SKM-1 treated with dmso at 0.1 percent for 144 hours (cell line): ENCODE data around the gene CNTNAP5.

Experiments
- DNase-seq: peaks from one replicate; lab custom pipeline; 2025; ENCODE audit not compliant: unreplicated experiment; lab: John Stamatoyannopoulos, UW

CNTNAP5 gene

DNA sequence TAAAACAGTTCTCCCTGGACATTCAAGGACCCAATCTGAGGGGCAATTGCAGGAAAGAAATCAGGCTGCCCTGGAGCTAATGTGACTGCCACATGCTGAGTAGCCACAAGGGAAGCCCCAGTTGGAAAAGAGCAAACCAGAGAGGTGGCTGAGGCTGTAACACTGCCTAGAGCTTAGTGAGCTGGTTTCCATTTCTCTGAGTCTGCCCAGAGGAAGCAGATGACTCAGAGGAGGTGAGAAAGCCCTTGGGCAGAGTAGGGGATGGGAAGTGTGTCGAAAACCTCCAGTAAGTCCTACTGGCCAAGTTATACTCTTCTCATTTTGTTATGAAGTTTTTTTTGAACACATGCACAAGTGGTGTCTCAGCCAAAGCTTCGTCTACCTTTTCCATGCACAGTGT is 753.0 kb downstream of the CNTNAP5 start:
- DNase-seq, result no peak

DNA sequence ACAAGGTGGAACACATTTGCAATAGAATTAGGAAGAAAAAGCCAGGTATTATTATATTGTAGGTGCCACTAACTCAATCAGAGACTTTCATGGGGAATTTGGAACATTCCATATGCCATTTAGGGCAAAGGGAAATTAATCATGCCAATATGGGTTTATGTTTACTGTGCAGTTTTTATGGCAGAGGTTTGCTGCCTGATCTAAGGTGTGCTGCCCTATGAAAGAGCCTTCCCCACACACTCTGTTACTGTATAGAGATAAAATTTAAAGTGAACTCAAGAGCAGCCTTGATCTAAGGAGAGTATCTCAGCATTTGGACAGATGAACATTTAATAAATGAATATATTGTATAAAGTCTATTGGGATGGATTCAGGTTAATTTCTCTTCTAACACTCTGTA is 771.6 kb downstream of the CNTNAP5 start:
- DNase-seq, result no peak

DNA sequence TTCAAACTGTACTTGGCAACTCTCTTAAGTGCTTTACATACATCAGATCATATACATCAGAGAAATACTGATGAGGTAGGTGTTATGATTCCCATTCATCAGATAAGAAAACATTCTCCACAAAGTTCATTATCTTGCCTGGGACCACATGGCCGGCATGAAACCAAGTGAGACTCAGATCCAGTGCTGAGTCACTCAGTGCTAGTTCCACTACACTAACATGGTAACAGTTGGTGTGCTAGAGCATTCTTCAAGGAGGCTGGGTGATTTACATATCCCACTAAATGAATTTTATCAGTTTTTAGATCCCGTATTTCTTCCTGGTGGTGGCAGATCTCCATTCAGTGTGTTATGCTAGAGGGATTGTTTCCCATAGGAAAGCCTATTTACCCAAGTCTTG is 772.0 kb downstream of the CNTNAP5 start:
- DNase-seq, result no peak

DNA sequence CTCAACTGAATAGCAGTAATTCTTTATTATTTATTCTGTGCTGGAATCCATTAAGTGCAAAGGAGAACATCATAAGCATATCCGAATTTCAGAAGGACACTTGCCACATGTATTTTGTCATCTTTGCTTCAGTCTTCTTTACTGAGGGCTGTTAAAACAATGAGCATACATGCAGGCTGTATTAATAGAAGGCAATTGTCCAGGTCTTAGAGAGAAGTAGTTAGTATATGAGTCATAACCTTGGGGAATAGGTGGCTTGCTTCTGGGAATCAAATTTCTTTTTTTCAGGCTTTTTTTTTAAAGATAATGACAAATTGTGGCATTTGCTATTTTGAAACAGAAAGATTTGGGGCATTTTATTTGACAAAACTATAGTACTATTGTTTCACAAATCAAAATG is 773.5 kb downstream of the CNTNAP5 start:
- no peak for DNase-seq

DNA sequence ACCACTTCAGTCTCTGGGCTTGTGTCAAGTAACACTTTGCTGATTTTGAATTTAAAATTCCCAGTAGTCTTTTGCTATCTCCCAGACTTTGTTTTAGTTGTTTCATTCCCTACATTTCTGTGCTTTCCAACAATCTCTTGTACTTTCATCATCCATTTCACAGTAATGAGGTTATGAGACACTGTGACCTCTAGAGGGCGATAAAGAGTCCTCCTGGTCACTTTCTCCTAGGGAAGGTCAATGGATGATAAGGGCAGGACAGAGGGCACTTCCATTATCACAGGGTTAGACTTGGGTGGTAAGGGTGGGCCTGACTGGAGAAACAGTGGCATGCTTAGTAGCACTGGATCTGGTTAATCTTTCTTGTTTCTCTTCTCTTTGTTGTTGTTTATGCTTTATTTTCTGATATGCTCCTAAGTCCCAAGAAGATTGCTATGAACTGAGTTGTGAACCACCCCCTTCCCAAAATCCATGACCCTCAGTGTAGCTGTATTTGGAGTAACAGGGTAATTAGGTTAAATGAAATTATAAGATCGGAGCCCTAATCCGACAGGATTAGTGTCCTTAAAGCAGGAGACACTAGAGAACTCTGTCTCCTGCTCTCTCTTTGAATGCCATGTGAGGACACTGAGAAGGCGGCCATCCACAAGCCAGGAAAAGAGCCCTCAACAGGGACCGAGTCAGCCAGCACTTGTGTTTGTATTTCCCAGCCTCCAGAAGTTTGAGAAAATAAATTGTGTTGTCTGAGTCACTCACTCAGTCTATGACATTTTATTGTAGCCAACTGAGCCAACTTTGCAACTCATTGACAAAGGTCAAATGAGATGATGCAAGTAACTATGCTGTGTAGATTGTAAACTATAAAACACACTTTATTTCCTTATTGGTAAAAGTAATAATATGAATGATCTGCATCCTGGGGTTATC is 779.2 kb downstream of the CNTNAP5 start:
- DNase-seq, result peak; percentile 31

DNA sequence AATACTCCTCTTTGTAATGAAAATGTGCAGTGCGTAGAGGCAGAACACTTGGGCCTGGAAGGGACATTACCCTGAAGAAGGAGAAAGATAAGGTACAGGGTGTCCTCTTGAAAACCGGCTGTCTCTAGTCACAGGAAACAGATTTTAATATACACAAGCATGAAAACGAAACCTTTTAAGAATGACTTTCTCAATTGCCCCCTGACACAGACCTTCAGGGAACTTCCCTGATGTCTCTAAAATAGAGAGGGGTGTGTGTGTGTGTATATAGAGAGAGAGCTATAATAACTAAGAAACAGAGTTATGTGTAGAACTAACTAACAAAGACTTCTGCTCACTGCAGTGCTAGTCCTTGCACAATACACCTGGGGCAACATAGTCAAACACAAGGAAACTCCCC is 780.0 kb downstream of the CNTNAP5 start:
- DNase-seq, result no peak

DNA sequence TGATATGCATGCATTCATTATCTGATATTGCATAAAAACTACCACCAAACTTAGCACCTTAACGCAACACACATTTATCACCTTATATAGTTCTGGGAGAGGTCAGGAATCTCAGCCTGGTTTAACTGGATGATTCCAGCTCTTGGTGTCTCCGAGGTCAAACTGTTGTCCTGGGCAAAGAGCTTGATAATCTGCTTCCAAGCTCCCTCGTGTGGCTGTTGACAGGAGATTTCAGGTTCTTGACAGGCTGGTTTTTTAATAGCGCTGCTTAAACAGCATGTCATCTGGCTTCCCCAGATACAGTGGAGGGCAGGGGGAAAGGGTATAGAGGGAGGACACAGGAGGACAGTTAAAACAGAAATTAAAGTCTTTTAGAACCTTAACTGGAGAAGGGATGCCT is 785.0 kb downstream of the CNTNAP5 start:
- DNase-seq, result no peak

DNA sequence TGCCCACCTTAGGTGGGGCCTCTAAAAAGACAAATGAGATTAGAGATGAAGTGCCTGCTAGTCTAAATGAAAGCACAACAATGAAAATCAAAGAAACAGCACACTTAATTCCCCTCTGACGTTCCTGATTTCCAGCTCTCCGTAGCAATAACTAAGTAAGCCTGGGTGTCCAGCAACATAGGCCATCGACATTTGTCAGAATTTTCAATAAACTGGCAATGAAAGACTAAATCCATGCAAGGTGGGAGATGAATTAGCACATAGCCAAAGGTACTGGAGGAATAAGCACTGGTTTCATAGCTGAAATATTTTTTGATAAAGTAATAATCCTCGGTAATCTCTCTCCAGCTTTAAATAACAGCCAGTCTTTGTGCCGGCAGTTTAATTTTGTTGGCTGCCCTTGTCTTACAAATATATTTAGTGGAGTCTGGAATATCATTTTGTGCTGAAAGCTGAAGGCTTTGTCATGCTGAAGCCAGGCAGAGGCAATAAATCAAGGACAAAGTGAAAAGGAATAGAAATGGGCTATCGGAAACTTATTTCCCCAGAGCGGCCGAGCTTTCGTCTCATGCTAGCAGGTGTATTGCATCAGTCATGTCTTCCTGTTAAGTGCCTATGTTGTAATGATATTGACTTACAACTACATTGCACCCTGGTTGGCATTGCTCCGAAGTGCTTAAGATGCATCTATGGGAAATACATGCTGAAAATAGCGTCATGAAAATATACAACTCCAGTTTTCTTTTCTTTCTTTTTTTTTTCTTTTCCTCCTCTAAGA is 790.1 kb downstream of the CNTNAP5 start:
- peak; percentile 25 for DNase-seq

DNA sequence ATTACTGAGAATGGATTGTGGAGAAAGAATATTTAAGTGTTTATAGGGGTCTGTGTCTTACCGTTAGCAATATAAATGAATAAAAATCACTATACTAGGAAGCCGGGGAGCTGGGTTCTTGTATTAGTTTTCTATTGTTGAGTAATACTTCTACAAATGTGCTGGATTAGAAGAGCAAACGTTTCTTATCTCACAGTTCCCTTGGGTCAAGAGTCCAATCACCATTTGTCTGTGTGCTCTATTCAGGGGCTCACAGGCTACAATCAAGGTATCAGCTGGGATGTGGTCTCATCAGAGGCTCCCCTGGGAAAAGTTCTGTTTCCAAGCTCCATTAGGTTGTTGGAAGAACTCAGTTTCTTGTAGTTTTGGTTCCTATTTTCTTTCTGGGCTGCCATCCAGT is 790.9 kb downstream of the CNTNAP5 start:
- no peak for DNase-seq

DNA sequence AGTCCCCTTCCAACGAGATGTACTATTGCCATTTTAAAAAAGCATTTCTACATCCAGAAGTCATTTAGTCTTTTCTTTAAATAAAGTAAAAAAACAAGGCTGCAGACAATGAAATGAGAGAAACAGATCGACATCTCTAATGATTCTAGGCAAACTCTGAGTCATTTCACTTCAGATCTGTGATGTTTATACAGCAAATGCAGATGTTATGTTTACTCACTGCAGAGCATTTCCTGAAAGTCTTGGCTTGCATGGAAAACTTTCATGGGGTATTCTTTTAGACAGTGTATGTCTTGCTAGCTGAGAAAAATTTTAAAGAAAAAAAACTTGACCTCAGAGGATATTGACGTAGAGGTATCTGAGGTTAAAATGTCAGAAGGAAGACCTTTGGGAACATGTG is 797.4 kb downstream of the CNTNAP5 start:
- DNase-seq, result no peak

DNA sequence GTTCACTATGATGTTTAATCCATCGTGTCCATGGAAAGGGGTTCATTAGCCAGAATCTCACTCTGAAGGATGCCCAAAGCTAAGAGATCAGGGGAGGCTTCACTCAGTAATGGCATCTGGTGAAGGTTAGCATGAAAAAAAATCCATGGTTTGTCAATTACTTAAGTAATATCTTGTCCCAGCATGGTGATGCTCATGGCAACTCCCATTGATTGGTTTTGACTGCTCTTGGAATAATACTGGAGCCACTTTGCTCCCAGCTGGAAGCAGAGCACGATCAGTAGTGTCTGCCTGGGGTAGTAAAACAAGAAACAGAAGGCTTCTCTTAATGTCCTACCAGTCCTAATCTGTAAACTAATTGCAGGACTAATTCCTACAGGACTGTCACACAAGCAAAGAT is 799.4 kb downstream of the CNTNAP5 start:
- no peak for DNase-seq

DNA sequence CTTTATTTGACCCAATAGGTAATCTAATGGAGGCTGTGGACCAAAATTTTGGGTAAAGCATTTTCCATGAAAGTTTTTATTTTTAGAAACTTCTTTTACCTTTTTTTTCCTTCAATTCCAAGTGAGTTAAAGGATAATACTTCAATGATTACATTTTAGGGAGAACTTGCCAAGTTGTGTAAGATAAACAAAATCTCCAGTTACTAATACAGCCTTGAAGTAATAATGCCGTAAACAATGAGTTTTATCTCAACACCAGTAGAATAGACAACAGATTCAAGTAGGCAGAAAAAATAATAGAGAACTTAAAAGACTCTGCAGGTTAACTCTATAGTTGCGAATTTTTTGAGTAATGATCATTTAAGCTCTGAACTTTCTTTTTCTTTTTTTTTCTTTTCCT is 807.4 kb downstream of the CNTNAP5 start:
- DNase-seq, result no peak

DNA sequence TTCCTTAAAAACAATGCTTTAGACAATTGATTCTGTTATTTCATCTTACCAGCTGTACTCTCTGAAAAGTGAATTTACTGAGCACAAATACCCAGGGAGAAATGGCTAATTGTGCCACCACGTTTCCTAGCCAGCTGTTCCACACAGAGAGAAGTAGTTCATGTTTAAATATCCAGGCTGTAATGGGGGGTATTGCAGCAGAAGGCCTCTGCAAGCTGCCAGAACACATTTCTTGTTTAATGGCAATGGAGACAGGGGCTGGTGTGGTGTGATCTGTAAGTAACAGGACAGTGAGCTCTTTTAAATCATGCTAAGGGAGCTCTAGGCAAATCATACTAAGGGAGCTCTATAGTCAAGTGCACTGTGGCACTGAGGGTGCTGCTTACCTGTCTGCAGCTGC is 809.2 kb downstream of the CNTNAP5 start:
- DNase-seq, result no peak

DNA sequence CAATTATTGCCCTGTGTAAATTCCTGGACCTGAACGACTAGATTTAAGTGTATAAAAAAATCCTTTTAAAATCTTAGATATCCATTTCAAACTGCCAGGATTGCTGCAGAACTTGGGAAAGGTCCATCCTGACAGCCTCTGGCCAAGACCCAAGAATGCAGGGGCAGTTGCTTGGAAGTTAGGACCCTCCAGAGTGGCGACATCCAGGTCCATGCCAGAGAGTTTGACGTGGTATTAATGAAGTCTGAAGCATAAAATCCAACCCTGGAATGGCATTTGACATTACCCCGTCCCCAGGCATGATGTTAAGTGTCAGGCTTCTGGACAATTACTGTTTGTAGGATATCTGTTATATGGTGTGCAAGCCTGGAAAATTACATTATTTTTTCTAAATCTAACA is 810.2 kb downstream of the CNTNAP5 start:
- no peak for DNase-seq

DNA sequence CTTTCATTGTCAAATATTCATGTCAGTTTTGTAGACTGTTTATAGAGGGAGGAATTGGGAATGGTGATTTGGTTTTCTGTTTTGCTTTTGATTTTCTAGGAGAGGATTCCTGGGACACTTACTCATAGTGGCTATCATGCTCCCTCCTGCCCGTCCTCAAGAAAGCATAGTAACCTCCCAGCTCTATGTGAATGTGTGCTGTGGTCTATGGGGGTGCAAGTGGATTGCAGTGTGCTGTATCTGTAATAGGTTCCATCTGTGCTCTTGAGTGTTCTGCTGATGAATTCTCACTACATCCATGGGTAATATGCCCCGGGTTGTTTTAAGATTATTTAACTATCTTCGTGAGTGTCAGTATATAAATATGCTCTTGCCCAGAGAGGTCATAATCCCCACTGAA is 811.3 kb downstream of the CNTNAP5 start:
- DNase-seq, result no peak

DNA sequence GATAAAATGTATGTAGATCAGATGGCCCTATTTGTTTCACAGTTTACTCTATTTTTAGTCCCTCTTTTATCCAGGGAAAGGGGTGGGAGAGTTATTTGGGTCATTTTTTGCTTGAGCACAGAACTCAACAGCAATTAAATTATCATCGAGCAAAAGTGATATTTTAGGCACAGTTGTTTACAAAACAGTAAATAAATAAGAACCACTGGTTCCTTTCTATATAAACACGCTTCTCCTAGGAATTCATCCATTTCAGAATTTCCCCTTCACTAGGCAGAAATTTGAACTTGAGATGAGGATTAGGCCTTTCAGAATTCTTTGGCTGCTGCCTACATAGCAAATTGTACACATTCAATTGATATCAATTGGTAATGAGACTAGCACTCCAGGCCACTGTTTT is 812.4 kb downstream of the CNTNAP5 start:
- no peak for DNase-seq

DNA sequence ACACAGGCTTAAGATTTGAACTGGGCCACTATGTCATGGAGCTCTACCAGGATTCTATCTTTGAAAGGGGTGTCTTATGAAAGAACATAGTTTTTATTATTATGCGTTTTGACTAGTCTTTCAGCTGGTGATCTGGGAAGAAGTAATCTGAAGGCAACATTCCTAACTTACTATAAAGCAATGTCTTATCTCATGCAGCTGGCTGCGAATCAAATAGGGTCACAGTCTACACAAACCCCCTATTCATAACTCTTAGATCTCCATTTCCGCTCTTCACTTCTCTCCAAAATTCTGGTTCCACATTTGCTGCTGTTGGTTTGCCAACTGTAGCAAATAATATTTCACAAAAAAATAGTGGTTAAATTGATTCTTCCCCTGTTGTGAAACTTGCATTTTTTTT is 813.3 kb downstream of the CNTNAP5 start:
- DNase-seq, result no peak

DNA sequence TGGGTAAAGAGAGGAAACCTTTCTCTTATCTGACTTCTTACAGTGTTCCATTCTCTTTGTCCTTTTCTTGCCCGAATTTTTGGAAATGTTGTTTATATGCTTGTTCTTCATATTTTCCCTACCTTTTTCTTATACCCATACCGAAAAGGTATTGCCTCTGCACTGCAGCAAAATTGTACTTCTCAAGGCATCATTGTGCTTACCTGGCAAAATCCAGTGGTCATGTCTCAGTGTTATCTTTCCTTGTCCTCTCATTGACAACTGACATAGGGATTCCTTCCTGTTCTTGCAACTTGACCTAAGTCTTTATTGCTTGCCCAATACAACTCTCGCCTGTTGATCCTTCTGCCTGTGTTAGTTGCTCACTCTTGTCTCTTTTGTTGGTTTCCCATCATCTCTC is 842.2 kb downstream of the CNTNAP5 start:
- no peak for DNase-seq

DNA sequence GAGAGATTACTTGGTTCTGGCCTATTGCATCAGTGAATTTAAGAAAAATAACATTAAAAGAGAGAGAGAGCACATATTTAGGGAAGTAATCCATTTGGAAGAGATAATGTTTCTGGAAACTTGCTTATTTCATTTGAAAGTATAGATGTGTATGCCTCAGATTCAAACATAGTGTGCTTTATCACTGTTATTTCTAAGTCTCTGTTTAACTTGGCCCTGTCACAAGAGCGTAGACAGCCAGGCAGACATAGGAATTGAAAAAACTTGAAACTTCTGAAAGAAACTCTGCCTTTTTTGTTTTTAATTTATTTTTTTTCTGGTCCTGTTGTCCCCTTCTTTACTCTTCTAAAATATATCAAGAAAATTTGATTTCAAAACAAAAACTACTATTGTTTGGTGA is 849.1 kb downstream of the CNTNAP5 start:
- no peak for DNase-seq

DNA sequence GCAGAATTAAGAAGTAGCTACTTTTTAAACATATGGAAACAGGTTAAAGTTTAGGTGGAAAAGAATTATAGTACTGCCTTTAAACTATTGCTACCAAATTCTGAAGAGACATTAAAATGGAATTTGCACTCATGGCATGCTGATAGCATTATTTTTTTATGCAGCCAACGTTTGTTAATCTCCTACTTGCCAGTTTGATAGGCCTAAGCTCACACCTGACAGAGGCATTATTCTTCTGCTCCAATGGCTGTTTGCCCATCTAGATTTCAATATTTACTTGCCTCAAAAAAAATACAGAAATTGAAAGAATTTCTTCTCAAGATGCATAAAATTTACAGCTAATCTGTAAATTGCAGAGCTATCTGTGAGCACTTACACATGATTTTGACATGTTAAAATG is 849.6 kb downstream of the CNTNAP5 start:
- DNase-seq, result no peak

DNA sequence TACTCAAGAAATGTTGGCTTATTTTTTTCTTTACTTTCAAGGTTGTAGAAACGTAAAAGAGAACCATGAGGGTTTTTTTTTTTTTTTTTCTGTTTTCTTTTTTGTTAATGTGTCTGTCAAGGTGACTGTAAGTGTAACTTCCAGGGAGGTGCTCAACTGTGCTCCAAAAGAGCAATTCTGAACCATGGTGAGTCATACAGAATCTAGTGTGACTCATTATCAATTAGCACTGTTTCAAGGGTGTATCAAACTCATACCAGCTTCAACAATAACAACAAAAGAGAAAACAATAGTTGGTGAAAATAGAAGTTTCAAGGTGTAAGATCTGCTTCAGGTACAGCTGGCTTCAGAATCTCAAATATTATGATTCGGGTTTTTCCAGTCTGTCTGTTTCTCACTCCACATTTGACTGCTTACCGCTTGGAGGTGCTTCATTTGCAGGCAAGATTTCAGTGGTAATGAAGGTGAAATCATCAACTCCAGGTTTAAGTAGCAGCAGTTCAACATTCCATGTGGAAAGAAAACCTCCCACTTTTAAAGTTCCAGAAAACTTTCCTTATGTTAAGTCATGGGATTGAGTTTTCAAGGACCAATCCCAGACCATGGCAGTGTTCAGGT is 850.6 kb downstream of the CNTNAP5 start:
- no peak for DNase-seq

DNA sequence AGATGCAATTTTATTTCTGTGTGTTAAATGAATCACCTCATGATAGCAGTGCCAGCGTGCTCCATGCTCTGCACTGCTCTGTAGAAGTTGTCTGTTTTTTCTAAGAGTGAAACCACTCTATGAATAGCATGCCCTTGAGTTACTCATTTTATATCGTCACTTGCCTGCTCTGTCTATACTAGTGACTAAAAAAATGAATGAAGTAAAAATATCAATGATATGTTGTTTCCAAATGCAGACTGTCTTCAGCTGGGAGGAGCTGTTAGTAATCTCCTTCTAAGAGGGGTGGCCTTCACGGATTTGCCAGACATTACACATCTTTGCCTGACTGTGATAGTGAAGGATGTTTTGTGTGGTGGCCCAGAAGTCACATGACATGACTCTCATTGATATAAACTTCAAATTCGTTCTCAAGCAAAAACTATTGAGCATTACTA is 852.1 kb downstream of the CNTNAP5 start:
- DNase-seq, result no peak
